ENCODE measurements around the gene PATZ1. TPM values are rescaled to one million over a fixed set of nuclear protein-coding genes. Genes with fewer than 3 reads are reported as not detected.
A peak's percentile ranks its signal among the peaks of the same experiment; 100 is the strongest.

The PATZ1 gene
- total RNA-seq, 1 donor from 2014 or later: 61.4 TPM

DNA sequence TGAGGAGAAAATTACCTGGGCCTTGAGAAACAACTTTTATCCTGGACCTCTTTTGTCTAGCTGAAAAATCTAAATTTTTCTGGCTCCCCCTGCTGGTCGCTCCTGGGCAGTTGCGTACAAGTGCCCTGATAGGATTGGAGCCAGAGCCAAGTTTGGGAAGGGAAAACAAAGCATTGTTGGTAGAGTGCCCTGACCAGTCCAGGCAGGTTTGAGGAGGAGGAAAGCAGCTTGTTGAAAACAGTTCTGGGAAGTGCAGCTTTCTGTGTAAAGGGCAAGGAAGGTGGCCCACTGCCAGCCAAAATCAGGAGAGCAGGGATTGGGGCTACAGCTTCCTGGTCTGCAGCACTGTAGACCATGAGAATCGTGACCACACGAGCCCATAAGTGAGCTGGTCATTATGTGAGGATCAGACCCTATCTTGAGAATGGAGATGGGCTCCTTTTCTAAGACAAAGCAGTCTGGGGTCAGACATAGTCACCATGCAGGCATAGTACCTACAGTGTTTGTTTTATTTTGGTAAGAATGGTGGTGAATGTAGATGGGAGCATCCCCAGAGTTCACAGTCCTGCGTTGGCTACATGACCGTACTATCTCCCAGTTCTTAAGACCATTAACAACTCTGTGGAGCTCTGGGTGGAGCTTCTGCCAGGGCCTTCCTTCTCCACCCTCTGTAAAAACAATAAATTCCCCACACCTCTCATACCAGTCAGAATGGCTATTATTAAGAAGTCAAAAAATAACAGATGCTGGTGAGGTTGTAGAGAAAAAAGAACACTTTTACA, 32.6 kb downstream of the PATZ1 start:
- peak; percentile 92 for DNase-seq (ENCODE audit: low spot score)

DNA sequence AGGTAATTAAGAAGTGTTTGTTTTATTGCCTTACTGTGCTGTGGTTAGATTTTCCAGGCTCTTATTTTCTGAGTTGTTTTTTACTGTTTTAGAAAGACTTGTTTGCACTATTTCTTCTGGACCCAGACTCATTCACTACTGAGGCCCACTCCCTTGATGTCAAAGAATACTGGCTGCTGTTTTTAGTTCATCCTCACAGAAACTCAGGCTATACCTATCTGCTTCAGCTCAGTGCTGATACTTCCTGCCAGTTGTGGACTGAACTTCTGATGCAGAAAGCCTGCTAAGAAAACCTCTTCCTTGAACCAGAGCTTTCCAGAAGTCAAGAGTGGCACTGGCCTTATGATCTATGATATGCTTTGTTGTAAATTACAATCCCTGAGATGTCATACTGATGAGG, 38.0 kb downstream of the PATZ1 start:
- no peak for DNase-seq (ENCODE audit: low spot score)

DNA sequence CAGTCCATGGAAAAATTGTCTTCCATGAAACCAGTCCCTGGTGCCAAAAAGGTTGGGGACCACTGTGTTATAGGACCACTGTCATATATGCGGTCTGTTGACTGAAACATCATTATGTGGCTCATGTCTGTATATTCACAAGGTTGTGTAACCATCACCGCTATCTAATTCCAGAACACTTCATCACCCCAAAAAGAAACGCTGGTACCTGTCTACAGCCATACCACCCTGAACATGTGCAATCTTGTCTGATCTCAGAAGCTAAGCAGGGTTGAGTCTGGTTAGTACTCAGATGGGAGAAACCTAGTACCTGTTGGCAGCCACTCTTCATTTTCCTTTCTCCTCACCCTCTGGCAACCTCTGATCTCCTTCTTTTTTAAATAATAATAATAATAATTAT, 41.0 kb downstream of the PATZ1 start:
- no peak for DNase-seq (ENCODE audit: low spot score)

DNA sequence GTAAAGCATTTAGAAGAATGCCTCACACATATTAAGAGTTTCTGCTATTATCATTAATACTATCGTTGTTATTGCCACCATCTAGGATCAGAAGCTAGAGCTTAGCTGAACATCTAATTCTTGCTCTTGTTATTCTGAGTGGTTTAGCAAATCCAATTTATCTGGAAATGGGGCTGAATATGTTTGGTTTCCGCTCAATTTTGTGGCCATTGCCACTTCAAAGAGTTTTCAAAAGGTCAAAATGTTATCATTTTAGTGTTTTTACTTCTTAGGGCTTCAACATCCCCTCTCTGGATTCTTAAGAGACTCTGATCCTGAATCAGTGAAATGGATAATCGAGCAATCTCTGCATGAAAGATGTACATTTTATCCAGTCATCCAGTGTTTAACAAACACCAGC, 43.6 kb downstream of the PATZ1 start:
- DNase-seq (ENCODE audit: low spot score): no peak

DNA sequence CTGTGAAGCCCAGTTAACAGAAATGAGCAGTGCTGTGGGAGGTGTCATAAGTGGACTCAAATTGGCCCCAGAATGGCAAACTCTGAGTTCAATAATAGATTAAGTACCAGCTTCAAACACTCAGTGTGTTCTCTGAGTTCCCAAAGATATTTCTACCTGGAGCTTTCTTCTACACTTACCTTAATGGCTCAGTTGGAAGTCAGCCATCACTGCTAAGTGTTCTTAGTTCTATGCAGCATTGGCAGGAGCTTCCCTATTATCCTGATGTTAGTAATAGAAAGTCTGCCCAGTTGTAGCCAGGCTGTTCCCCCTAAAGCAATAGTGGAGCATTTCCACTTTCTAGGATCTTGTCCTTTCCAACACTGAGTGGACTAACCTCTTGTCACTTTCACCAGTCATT, 44.1 kb downstream of the PATZ1 start:
- DNase-seq (ENCODE audit: low spot score): no peak

DNA sequence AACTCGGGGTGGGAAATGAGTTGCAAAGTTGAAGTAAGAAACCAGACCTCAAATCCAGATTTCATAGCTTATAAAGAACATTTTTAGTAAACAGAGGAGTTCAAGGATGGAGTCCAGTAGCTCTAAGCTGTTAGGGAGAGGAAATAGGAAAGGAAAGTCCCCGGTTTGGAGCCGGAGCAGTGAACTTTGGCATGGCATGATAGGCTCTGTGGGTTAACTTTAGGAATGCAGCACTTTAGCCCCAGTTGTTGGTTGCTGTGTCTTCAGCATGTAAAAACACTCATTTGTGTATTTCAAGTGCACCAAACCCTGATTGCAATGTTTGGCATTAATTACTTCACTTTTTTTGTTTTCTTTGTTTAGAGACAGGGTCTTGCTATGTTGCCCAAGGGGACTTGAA, 45.2 kb downstream of the PATZ1 start:
- no peak for DNase-seq (ENCODE audit: low spot score)

DNA sequence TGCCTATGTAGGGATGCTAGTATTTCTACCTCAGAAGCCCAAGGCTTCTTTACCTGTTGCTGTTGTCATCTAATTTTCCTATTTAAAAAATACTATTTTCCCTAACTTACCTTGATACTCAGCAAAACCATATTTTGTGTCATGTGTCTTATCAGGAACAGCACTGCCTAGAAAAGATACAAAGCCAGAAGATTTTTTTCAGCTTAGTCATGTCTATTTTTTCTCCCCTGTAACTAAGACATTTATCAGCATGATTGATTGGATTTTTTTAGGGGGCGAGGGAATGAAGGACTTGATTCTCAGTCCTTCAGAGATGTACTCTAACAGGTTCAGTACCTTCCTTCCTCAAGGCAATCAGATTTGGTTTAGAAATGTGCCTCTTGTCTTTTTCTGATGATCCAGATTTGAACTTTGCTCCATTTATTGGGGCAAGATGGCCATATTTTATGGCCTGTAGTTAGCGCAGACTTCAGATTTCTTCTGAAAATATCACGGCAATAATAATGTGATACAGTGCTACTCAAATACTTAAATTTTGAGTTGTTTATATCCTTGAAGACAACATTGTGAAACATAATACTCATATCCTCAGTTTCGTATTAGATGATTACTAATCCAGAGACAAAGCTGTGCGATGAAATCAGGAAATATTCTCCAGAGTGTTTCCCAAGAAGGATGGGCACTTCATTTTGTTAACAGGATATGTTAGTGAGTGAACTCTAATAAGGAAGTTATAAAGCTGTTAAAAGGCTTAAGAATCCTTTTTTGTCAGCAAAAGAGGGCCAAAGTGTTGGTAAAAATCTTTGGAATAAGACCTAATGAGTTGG, 50.1 kb downstream of the PATZ1 start:
- no peak for DNase-seq (ENCODE audit: low spot score)

DNA sequence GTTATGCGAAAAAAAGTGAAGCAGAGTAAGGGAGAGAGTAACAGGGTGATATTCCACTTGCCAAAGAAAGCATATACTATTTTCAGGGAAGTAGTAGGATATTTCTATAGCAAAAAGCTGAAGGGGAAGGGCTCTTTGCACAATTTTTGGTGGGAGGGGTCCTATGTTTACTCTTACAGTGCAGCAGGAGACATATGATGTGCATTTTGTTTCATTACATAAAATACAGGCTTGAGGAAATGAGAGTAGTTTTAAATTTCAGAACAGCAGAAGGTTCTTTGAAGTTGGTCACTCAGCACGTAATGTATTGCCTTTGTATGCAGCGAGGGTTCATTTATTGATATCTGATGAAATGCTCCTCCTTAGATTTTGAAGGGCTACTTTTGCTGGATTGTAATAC, 50.8 kb downstream of the PATZ1 start:
- DNase-seq (ENCODE audit: low spot score): no peak

DNA sequence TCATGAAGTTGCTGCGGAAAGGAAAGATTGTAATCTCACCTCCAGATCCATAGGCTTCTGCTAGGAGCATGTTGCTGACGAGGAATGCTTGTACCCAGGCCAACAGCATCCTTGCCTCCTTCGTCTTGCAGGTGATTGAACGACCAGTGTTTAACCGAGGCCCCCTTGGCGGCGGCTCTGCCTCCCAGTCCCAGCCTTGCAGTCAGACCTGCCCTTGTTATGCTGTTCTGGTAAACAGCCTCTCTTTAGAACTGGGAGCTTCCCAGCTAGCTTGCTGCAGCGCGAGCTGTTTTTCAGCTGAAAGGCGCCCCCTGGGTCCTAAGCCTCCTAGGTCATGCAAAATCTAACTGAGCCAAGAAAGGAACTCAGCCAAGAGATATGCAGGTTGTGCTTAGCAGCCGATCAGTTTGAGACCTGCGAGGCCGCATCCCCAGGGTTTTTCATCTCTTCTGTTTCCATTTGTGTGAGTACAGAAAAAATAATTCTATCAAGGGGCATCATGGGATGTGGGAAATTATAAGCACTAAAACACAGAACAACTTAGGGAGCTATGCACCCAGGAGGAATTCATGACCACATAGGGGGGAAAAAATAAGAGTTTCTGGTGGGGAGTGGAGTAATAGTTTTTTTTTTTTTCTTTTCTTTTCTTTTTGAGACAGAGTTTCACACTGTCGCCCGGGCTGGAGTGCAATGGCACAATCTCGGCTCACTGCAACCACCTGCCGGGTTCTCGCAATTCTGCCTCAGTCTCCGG, 53.7 kb downstream of the PATZ1 start, which contains the start of gene PIK3IP1:
Gene PIK3IP1, minus strand, starts transcription at position 253 of the 754 bp plus-strand sequence. Its CDS starts 144 bp downstream, at position 109.
- DNase-seq (ENCODE audit: low spot score): peak; percentile 93

DNA sequence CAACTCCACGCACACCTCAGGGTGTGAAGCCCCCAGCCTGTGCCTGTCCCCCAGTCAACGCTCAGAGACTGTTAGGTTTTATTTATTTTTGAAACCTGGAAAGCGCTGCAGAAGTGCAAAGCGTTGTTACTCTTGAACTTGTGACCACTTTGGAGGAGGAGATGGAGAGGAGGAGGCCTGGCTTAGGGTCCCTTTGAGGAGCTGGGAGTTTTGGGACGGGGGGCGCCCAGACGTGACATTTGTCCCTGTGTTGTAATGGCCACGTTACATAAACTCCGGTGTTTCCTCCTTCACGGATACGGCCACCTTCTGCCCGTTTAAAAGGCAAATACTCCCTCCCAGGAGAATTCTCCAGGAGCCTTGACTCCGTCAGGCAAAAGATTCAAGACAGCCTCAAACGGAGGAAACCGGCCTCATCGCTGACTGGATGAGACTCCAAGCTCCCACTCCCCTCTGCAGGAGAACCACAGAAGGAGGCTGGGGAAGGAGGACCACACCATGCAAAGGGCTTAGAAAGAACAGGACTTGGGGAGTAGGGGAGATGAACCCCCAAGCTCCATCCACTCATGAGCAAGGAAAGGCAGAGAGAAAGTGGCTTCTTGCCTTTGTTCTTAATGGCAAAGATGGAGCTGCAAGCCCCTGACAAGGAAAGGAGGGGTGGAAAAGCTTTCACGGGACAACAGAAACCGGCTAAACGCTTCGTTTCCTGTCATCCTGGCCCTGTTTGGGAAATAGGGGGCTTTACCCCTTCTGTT, 54.5 kb downstream of the PATZ1 start:
- DNase-seq (ENCODE audit: low spot score): no peak

DNA sequence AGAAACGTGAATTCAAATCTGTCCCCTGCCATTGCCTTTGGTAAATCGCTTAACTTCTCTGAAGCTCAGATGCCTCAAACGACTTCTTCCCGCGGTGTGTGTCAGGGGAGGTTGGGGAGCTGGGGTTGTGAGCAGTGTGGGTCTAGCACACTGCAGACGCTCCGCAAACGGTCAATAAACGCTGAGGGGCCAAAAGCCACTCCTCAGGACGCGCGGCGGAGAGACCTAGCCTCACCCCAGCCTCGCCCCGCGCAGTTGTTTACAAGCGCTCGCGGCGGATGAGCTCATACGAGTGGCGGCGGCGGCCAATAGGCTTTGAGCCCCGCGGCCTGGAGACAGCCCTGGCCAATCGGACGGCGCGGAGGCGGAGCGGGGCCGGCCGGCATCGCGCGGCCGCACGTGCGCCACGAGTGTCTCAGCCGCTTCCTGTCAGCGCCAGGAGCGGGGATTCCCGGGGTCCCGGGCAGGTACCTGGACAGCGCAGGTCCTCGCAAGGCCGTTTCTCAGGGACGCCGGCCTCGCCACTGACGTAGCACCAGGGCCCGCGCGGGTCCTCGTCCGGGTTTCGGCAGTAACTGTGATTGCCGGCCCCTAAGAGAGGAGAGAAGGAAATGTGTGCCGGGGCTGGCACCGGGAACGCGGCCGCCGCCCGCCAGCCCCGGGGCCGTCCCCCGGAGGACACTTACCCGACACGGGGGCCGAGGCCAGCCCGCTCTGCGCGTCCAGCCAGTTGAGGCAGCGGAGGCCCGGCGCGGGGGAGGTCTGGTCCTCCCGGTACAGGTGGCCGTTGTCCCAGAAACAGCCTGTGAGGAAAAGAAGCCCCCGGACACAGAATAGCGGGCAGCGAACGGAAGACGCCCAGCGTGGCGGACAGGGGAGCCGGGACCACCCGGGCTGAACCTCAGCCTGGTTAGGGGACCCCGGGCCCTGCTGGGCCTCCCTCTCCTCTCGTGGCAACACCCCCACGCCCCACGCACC, 55.4 kb downstream of the PATZ1 start:
- DNase-seq (ENCODE audit: low spot score): peak; percentile 97

DNA sequence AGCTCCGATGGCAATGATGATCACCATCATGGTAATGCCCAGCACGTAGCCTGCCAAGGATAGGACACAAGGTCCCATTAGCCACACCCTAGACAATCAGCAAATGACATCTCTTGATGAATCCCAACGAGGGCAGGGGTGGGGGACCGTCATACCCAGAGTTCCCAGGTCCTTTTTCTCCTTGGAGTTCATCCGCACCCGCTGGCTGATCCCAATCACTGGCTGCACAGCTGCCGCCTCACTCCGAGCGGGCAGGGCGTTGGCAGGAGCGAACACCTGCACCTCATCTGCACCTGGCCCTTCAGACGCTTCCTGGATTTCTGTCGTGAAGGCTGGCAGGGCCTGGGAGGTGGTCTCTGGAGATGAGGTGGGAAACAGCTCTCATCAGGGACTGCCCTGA, 56.8 kb downstream of the PATZ1 start:
- DNase-seq (ENCODE audit: low spot score): no peak

DNA sequence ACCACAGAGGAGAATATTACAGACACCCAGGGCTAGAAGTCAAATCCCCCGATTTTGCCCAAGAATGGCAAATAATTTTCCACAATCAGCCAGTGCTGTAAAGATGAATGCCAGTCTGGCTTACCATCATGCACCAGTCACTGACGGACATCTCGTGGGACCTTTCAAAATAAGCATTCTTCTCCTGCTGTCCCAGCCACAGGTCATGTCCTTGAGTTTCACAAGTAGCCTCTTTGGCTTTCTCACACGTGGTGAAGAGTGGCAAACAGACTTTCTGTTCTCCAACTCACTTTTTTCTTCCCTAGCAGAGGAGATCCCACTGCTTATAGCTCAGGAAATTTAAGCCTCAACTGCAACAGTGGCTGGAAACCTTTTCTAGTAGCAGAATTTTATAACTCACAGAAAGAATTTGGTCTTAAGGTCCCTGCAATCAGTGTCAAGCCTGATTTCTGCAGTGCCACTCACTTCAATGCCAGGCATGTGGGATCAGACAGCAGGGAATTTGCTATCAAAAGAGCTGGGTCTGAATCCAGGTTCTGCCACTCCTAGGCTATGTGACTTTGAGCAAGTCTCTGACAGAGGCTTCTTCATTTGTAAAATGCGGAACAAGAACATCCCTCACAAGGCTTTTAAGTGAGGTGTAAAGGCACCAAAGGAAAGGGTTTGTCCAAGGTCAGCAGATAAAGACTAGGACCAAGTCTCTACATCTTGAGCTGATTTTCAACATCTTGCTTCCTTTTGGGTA, 57.5 kb downstream of the PATZ1 start:
- DNase-seq (ENCODE audit: low spot score): no peak

DNA sequence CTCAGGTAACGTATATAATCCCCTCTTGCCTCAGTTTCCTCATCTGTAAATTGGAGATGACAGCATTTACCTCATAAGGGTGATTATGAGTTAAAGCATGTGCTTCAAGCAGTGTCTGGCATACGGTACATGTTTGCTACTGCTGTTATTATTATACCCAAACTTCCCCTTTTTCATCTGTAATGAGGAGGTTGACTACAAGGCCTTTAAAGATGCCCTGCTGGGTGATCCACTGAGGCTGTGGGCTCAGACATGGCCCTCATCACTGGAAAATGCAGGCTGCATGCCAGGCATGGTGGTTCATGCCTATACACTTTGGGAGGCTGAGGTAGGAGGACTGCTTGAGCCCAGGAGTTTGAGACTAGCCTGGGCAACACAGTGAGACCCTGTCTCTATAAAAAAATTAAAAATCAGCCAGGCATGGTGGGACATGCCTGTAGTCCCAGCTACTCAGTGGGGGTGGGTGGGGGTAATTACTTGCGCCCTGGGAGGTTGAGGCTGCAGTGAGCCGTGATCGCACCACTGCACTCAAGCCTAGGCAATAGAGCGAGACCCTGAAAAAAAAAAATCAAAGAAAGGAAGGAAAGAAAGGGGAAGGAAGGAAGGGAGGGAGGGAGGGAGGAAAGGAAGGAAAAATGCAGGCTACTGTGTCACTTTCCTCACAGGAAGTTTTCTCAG, 58.2 kb downstream of the PATZ1 start:
- no peak for DNase-seq (ENCODE audit: low spot score)

DNA sequence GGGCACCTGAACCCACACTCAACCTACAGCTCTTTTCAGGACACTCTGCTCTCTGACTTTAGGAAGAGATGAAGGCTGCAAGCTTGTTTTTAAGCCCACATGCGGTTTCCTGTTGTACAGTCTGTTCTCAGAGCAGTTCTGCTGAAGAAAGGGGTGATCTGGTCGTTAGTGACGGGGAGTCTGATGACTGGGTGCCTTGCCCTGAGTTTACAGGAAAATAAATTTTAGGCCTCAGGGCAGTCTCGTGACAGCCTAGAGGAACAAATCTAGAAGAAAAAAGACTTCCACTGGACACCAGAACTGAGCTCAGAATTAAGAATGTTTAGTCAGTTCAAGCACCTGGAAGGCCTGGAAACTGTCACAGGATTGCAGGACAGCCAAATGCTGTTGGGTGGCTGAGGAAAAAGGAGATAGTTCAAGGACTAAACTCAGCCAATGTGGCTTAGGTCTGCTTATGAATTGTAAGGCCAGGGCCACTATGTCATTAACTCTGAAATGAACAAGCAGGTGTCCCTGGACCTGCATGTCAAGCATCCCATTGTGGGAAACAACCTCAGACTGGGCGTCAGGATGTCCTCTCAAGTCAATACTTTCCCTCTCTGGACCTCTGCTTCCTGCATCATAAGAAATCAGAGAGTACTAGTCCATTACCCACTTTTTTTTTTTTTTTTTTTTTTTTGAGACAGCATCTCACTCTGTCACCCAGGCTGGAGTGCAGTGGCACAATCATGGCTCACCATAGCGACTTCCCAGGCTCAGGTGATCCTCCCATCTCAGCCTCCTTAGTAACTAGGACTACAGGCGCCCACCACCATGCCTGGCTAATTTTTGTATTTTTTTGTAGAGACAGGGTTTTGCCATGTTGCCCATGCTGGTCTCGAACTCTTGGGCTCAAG, 59.5 kb downstream of the PATZ1 start:
- peak; percentile 55 for DNase-seq (ENCODE audit: low spot score)

DNA sequence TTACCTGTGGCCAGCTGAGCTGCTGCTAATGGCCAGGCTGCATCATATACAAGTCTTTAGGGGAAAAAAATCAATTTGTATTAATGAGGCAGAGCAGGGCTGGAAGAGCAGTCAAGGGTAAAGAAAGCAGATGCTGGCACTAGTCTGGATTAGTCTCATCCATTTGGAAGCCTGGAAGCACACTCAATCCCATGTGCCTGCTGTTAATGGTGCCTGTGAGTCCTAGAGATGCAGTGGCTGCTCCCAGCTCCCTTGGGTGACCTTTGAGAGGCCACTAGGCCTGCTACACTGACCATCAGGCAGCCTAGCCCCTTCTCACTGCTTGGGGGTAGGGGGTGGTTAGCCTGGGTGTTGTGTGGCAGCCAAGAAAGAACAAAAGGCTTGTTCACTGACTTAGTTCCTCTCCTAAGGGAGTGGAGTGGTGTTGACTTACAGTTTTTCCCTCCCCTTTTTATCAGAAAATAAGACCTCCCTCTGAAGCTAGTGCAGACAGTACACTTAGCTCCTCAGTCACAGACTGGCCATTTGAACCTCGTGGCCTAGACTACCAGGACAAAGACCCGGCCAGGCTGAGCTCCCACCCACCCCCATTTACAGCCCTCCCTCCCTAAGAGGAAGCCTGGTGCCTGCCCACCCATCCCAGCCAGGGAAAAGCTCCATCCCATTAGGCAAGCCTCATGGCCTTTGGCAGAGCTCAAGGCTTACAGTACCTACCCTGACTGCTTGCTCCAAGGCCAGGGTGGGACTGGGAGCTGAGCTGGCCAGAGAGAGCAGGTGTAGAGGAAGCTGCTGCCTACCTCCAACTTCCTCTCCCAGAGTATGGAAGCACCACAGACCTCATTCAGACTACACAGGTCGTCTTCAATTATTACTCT, 61.6 kb downstream of the PATZ1 start:
- DNase-seq (ENCODE audit: low spot score): no peak
